ENCODE measurements around the gene MTHFD2L. TPM values are rescaled to one million over a fixed set of nuclear protein-coding genes. Genes with fewer than 3 reads are reported as not detected.

The MTHFD2L gene
- total and polyA plus RNA-seq, 2 experiments from 2014 or later: 10.8 to 12.3 TPM

DNA sequence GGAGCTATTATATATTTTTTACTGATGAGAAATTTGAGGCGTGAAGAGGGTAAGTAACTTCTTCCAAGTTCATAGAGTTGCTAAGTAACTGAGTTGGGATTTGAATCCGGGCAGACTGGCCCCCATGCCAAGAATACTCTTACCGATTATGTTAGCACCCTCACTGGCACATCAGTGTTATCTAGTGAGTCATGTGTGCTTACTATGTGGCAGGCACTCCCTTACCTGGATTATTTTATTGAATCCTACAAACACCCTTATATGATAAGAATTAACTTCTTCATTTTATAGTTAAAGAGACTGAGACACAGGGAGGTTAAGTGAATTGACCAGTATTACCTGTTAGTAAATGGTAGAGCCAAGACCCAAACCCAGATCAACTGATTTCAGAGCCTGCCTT is 20.9 kb downstream of the MTHFD2L start:
- H3K9me3 ChIP-seq (ENCODE audit: low read depth): no peaks in the 10 kb centered on the region
- no peaks in the 10 kb centered on the region for H3K4me1 ChIP-seq (ENCODE audit: low read depth)
- TF ChIP-seq, protein P1, sequence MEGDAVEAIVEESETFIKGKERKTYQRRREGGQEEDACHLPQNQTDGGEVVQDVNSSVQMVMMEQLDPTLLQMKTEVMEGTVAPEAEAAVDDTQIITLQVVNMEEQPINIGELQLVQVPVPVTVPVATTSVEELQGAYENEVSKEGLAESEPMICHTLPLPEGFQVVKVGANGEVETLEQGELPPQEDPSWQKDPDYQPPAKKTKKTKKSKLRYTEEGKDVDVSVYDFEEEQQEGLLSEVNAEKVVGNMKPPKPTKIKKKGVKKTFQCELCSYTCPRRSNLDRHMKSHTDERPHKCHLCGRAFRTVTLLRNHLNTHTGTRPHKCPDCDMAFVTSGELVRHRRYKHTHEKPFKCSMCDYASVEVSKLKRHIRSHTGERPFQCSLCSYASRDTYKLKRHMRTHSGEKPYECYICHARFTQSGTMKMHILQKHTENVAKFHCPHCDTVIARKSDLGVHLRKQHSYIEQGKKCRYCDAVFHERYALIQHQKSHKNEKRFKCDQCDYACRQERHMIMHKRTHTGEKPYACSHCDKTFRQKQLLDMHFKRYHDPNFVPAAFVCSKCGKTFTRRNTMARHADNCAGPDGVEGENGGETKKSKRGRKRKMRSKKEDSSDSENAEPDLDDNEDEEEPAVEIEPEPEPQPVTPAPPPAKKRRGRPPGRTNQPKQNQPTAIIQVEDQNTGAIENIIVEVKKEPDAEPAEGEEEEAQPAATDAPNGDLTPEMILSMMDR (IDR thresholded peaks at IDR 0.05; ENCODE audit: low read depth, low read length): no peak
- H3K4me3 ChIP-seq: no peak overlapping the region
- no peaks in the 10 kb centered on the region for H3K27me3 ChIP-seq
- no peak overlapping the region for H3K27ac ChIP-seq
- no peaks in the 10 kb centered on the region for H3K36me3 ChIP-seq
- DNase-seq (ENCODE audit: low read depth in 1 of 2, low spot score in 1 of 2): no peak

DNA sequence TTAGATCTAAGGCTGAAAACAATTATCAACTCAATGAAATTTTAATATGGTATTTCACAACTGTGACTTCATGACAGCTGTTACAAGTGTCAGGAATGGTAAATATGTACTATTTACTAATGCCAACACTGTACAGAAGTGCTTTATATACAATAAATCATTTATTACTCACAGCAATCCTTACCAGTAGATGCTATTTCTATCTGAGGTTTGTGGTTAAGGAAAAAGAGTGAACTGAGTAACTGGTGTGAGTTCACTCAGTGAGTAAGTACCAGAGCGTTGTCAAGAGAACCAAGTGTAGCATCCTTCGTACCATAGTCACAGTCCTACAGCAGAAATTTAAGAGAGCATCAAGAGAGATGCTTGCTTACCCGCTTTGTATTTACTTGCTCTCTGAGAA is 23.3 kb downstream of the MTHFD2L start:
- no peak overlapping the region for H3K27ac ChIP-seq
- H3K4me3 ChIP-seq: no peak overlapping the region
- TF ChIP-seq, protein P1 (IDR thresholded peaks at IDR 0.05; ENCODE audit: low read depth, low read length): no peak
- no peaks in the 10 kb centered on the region for H3K9me3 ChIP-seq (ENCODE audit: low read depth)
- no peaks in the 10 kb centered on the region for H3K36me3 ChIP-seq
- H3K27me3 ChIP-seq: no peaks in the 10 kb centered on the region
- H3K4me1 ChIP-seq (ENCODE audit: low read depth): no peaks in the 10 kb centered on the region
- DNase-seq (ENCODE audit: low read depth in 1 of 2, low spot score in 1 of 2): peak in 1 of 2 donors; percentile 49

GRCh38 chr4:74188912-74189311 is 31.0 kb downstream of the MTHFD2L start:
- Histone ChIP-seq H3K27ac (no peak overlapping the region), H3K4me1 (ENCODE audit: low read depth) (no peaks in the 10 kb centered on the region), H3K9me3 (ENCODE audit: low read depth) (no peaks in the 10 kb centered on the region), H3K27me3 (no peaks in the 10 kb centered on the region), H3K36me3 (no peaks in the 10 kb centered on the region), H3K4me3 (no peak overlapping the region)
- no peak for DNase-seq (ENCODE audit: low read depth in 1 of 2, low spot score in 1 of 2)
- TF ChIP-seq, protein P1 (IDR thresholded peaks at IDR 0.05; ENCODE audit: low read depth, low read length): no peak

DNA sequence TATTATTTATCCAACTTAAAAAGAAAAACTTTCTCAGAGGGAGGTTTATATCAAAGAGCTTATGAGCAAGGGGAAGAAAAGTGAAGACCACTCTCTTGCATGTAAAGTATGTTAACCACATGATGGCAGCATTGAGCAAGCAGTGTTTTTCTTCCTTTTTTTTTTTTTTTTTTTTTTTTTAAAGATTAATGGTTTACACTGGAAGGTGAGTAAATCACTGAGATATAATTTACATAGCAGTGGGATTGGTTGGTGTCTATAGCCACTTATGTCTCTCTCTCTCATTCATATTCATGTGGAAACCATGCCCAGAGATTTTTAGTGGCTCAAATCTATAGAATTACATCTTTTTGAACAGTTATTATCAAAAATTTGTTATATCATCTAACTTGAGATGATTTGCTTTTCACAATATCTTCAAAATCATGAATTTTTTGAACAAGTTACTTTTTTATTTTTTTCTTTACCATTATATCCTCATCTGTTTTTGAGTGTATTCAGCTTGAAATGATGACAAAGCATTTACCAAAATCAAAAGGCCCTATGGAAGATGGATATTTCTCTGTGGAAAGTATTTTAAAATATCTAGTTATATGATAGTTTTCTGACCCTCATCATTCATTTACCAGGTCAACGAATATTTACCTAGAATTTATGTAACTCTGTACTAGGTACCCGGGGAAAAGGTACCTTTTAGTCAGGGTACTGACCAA is 31.6 kb downstream of the MTHFD2L start:
- H3K4me3 ChIP-seq: no peak overlapping the region
- H3K27me3 ChIP-seq: no peaks in the 10 kb centered on the region
- H3K4me1 ChIP-seq (ENCODE audit: low read depth): no peaks in the 10 kb centered on the region
- TF ChIP-seq, protein P1 (IDR thresholded peaks at IDR 0.05; ENCODE audit: low read depth, low read length): peak; percentile 67
- no peaks in the 10 kb centered on the region for H3K9me3 ChIP-seq (ENCODE audit: low read depth)
- H3K36me3 ChIP-seq: no peaks in the 10 kb centered on the region
- no peak overlapping the region for H3K27ac ChIP-seq
- DNase-seq (ENCODE audit: low read depth in 1 of 2, low spot score in 1 of 2): peak; percentile 47 to 76

DNA sequence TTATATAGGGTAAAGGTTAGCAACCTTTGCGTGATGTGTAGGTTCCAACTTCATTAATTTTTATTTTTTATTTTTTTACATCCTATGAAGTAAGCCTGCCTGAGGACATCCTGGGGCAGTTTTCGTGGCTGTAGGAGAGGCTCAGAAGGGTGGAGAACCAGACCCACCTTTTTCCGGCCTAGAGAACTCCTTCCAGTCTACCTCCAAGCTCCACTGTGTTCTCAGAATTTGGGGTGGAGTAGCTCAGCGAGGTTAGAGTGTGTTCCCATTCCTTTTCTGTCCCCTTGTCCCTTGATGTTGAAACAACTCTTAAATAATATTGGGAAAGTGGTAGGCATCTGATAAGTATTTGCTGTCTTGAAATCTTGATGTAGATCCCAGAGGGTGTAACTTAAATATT is 32.4 kb downstream of the MTHFD2L start:
- H3K27me3 ChIP-seq: no peaks in the 10 kb centered on the region
- H3K9me3 ChIP-seq (ENCODE audit: low read depth): no peaks in the 10 kb centered on the region
- H3K4me3 ChIP-seq: no peak overlapping the region
- DNase-seq (ENCODE audit: low read depth in 1 of 2, low spot score in 1 of 2): no peak
- H3K27ac ChIP-seq: no peak overlapping the region
- TF ChIP-seq, protein P1 (IDR thresholded peaks at IDR 0.05; ENCODE audit: low read depth, low read length): no peak
- H3K4me1 ChIP-seq (ENCODE audit: low read depth): no peaks in the 10 kb centered on the region
- H3K36me3 ChIP-seq: no peaks in the 10 kb centered on the region

All from cardiac muscle cell (in vitro differentiated cells and primary cell).